GM19455 (cell line): ENCODE results near the gene TSPAN3.

Source experiments
- ATAC-seq: cut with Tn5 transposase; IDR thresholded peaks from one replicate; pipeline ENCODE4 v1.9.1; 2021; ENCODE audit not compliant: unreplicated experiment

The TSPAN3 gene

DNA sequence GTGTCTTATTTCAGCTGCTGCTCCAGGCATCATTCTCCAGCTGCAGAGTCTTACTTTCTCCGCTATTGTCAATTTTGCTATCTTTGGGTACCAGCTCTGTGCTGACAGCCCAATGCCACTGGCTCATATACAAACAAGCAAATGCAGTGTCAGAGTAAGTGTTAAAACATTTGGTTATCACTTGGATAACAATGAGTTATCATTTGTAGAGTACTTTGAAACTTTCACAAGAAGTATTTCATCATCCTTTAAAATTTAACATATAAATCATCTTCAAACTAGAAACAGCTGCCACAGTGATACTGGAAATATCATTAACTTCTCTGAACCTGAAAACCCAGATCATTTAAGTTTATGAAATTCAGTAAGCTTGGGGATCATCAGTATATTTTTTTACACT is 13.8 kb downstream of the TSPAN3 start:
- no peak for ATAC-seq

DNA sequence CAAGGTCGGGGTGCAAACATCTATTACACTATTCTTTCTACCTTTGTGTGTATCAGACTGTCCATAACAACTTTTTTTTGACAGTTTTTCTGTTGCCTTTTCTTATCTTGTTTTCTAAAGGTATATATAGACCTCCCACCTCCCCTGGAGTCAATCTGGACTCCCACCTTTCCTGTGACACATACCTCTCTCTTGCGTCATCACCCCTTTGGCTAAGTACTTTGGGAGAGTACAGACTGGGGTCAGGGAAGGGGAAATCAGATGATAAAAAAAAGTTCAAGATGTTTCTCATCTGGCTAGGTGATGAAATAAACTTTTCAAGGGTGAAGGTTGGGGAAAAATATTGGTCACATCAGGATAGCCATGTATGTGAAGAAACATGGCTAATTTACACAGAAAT is 17.2 kb downstream of the TSPAN3 start:
- no peak for ATAC-seq

DNA sequence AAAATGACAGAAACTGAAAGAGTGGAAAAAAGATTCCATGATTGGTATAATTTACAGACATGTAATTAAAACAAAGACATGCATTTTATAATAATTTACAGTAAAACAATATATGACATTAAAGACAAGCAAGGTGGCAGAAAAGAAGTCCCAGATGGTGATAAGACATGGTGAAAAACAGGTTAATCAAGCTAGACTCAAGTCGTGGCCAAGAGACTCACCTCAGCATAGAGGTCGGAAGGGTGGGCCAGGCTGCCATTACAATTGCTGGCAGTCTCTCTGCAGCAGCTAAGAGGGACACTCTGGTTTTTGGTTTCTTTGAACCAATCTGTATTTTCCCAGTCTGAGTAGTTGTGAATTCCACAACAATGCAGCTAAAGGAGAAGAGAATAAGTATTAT is 18.4 kb downstream of the TSPAN3 start:
- no peak for ATAC-seq

DNA sequence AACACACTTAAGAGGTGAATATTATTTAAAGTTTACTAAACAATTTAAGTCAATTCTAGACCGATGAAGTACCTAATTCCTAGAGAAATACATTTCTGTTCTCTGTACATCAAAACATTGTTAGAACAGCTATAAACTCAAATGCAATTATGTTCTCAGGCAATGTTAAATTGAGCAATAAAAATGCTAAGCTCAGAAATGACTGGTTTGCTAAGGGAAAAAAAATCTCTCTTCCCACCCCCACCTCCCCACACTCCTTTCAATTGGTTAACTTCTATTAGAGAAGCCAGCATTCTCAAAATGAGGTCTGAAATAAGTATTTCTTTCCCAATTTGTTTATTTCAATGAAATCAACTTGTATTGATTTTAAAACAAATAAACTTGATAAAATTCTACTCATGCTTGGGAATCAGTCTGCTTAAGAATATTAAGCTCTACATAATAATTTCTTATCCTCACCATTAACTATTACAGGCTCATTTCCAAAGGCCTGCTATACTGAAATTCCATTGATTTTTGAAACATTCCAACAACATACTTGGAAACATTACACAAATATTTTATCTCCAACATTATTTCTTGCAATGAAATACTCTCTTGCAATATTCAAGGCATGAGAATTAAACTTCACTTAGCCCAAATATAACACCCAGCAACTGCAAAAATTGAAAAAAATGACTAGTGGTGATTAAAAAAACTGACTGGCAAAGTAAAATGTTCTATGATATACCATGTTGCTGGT is 22.6 kb downstream of the TSPAN3 start:
- ATAC-seq: no peak

DNA sequence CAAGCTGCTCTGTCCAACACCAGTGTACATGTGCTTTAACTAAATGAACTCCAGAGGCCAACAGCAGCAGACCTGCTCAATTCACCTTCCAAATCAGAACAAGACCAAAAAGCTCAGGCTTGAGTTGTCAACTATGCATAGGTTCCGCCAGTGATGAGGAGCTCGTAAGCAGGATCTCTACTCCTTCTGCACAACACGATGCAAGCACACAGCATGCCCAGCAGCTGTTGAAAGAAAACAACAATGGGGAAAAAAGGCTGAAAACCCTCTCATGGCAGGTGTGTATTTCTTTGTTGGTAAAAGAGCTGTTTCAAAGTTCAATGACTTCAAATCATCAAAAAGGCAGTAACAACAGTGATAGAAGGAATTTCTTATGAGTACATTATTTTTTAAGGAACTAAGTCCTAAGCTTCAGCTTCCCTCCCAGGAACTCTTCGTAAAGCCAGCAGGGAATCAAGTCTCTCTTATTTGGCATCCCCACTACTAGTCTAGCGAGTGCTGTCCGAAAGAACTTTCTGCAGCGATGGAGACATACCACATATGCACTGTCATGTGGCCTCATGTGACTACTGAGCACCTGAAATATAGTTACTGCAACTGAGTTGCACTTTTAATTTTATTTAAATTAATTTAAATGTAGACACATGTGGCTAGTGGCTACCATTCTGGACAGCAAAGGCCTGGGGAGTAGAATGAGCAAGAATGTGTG is 24.1 kb downstream of the TSPAN3 start:
- ATAC-seq: no peak

DNA sequence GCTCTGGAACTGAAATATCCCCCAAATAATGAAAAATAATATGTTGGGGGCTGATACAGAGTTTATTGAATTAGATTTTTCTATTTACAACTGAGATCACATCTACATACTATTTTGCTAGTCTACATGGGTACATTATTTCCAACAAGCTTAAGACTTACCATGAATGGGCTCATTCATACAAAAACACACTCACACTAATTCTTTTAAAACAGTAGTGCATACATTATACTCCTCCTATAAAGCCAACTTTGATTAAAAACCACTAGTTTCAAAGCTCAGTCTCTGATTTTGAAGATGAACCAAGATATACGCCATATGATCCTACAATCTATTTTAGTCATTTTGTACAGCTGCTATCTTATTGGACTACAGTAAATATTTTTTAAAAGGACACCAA is 24.9 kb downstream of the TSPAN3 start:
- ATAC-seq: no peak

DNA sequence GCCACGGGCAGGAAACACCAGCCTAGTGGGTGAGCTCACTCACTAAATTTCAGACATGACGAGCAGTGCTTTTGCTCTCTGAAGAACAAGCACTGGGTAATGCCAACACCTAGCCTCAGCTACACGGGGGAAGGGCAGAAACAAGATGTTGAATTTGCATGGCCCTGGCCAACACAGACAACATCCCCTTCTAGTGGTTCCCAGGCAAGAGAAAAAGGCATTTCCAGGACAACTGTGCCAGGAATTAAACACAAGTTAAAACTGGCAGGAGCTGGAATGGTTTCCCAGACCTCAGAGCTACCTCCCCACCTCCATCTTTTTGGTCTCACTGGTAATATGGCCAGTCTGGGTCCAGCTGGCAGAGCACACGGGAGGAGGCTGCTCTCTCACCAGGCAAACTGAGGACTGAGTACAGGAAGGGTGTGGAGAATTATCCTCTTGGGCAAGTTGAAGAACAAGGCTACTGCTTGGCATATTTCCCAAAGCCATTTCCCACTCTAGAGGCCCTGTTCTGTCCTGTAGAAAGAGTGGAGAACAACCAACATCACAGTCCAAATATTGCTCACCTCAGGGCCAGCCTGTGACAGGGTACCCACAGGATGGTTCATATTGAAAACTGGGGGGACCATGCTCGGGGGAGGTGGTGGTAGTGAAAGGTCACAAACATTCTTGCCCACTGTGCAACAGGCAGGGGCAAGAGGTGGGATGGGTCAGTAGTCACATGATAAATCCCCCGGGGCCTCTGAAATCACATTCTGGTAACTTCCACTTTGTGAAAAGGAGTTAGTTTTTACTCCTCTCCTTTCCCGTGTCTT is 26.5 kb downstream of the TSPAN3 start:
- no peak for ATAC-seq

DNA sequence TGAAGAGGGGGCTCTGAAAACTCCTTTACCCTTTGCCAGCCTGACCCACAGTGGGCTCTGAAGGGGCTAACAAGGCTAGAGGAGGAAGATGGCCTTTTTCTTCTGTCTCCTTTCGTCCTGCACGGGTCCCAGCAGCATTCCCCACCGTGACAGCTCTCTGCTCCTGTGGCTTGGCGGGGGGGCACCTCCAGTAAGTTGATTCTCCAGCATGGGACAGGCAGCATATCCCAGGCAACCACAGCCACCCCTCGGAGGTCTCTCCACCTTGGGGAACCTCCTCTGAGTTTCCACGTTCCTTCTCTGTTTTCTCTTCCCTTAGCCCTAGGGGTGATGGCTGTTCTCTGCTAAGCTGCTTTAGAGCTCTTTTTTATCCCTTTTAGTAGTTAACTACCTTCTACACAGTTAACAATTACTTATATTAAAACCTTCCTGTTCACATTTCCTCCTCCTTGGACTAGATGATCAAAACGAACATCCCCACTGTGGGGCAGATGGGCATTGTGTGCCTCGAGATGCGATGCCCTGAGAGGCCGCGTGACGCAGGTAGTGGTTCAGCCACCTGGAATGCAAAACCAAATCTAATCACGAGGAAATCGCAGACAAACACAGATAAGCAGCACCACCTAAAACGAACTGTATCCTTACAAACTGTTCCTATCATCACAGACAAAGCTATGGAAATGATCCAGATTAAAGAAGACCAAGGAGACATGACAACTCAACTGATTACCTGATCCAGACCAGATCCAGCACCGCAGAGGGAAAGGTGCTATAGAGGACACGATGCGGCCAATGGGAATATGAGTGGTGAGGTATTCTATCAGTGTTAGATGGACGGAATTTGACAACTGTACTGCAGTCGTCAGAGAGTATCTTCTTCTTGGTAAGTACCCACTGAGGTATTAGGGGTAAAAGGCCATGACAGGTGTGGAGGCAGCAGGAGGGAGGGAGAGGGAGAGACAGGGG is 27.7 kb downstream of the TSPAN3 start:
- ATAC-seq: no peak

DNA sequence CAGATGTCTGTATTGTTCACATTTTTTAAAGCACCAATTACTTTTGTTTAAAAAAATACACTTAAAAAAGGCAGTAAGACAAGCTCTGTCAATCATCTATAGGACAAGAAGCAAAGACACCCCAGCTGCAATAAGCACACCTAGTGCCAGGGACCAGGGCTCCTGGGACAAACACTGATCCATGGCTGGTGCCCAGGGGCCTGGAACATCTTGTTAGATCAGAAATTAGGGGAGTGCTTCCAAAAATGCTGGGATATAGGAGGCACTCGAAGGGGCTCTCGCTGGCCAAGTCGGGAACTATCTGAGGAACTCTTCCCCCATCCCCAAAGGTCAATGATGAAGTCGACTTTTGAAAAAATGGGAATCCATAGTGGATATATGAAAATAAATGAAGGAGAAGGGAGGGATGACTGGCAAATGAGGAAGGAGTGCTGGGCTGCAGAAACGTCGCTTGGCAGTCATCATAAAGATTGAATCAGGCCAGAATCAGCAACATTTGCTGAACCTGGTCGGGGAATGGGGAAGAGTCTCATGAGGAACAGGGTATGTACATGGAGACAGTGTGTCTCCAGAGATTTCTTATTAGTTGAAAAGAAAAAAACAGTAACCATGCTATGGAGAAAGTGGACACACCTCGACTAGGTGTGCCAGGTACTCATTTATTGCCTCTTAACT is 28.5 kb downstream of the TSPAN3 start:
- ATAC-seq: no peak

DNA sequence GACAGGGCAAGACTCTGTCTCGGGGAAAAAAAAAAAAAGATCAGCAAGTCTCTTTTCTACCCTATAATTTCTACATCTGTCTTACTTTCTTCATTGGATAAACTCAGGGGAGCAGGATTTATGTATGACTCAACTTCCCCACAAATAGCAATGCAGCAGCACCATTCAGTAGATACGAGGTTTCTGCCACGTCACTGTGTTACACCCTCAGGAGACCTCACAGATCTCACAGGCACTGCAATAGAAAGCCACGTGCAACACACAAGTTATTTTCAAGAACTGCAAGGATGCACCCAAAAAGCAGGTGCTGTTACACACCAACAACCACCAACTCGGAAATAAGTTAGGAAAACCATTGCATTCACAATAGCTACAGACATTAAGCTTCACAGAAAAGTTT is 30.2 kb downstream of the TSPAN3 start:
- ATAC-seq: no peak

DNA sequence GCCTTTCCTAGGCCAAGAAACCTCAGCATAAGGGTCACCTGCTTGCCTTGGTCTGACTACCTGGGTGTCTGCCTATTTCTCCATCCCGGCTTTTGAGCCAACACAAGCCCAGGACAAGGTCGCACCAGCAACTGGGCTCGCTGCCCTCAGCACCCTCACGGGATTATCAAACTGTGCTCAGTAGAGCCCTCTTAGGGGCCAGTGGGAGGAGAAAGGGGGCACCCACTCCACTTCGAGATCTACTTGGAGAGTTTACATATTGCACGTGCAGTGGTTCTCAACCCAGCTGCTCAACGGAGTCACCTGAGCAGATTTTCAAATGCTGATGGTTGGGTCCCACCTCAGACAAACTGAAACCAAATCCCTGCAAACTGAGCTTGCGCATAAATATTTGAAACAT is 31.1 kb downstream of the TSPAN3 start:
- no peak for ATAC-seq

DNA sequence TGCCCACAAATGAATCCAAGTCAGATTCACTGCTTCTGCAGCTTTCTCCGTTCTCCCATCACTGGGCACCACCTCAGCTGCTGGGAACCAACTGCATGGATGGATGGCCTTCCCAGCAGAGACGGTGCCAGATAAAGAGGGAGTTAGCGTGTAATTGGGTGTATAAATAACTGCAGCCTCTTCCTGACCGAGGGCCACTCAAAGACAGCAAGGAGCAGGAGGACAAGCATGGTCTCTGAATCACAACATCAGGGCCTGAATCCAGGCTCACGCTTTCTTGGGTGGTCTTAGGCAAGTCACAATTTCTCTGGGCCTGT is 31.7 kb downstream of the TSPAN3 start:
- ATAC-seq: no peak

DNA sequence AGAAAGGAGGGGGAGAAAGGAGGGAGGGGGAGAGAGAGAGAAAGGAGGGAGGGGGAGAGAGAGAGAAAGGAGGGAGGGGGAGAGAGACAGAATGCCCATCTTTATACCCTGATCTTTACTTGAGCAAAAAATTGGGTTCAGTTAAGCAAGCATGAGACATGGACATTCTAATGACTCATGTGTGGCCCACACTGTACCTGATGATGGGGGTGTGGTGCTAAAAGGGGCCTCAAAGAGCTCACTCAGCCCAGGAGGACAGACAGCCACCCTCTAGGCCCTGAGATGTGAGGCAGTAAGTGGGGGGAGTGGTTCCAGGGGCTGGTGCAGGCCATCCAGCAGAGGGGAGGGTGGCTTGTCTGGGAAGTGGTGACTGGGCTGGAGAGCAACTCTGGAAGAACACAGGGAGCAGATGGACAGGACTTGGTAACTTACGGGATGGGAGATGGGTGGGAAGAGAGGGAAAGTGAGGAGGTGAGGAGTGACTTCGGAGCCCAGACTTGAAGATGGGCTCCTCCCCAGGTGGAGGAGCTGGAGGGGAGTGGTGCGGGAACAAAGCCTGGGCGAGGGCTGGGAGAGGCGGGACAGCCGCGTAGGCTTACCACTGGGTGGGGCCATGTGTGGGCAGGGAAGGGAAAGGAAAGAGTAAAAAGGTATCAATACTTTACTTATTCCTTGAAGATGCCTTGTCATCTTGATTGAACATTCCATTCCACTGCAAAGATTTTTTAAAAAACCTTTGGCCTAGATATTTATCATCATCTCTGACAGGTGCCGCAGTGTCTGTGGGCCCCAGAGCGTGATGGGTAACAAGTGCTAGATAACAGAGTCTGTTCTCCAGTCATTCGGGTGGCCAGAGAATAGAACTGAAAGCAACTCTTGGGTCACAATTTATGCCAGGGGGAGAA is 32.3 kb downstream of the TSPAN3 start:
- ATAC-seq: no peak

DNA sequence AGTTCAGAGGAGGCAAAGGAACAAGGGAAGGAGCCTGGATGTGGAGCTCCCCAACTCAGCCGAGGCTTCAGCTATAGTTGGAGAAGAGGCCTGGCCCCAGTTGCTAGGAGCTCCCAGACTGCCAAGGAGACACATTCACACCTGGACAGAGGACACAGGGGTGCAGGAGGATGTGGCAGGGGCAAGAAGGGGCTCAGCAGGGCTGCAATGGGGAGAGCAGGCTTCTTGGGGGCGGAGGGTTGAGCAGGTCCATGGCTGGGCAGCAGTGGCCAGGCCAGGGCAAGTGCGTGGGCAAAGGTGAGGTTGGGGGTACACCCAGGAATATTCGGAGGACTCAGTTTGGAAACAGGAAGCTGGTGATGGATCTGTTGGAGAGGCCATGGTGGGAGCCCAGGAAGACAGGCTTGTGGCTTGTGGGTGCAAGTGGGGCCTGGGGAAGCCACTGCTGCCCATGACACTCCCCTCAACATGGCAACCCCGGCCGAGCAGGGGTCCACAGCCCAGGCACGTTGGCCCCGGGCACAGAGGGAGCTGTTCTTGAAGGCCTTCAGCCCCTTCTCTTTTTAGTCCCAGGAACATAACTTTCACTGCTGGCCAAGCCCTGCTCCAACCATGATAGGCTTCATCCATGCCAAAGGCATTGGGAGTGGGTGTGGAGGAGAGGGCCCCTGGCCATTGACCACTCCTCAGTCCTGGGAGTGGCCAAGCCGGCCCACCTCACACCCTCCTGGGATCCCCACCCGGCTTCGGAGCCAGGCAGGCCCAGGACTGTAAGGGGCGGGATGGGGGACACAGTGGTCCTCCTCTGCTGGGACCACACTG is 33.3 kb downstream of the TSPAN3 start:
- no peak for ATAC-seq

DNA sequence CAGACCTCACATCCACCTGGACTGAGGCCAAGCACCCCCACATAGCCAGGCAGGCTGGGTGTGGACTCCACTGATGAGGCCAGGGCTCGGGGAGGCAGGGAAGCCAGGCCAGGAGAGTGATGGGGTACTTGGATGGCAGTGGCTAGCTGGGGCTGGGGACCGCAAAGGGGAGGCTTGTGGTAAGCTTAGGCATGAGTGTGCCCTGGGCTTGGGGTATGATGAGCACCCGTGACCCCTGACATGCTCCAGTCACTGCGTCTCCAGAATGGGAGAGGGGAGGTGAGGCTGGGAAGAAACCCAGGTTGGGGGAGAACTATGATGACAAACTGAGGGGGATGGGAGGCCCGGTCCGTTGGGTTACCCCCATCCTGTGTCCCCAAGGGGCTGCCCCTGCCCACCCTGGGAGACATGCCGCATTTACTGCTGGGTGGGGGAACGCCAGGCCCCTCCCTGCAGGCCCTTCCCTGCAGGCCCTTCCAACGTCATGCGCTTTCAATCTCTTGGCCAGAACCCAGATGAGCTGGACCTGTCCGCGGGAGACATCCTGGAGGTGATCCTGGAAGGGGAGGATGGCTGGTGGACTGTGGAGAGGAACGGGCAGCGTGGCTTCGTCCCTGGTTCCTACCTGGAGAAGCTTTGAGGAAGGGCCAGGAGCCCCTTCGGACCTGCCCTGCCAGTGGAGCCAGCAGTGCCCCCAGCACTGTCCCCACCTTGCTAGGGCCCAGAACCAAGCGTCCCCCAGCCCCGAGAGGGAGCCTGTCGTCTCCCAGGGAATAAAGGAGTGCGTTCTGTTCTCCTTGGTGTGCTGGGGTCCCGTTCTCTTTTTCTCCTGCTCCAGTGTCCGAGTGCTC is 34.1 kb downstream of the TSPAN3 start:
- no peak for ATAC-seq

DNA sequence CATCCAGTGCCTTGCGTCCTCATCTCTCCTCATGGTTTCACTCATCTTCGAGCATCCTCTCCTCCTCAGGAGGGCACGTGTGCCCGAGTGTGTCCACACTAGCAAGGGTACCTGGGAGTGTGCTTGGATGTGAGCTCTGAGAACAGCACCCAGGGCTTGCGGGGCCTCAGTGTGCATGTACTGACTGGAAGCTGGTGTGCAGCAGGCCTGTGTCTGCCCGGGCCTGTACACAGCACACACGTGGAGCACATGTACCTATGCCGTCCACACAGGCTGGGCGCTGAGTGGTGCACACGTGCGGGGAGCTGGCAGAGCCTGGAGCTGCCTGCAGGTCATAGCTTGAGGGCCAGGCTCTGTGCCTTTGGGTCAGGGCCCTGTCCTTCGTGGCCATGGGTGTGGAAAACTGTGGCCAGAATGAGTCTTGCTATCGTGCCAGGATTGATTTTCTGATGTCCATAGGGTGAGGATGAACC is 34.9 kb downstream of the TSPAN3 start:
- no peak for ATAC-seq

DNA sequence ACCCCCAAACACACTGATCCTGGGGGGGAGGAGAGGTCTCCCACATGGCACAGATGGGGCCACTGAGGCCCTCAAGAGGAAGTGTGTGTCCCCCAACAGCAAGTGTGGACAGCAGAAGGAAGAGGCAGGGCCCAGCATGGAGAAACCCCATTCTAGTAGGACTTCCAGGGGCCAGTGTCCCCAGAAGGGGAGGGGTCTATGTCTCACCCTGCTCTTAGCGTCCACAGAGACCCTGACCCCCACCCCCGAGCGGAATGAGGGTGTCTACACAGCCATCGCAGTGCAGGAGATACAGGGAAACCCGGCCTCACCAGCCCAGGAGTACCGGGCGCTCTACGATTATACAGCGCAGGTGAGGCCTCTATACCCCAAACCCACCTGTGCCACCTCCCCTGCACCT is 35.3 kb downstream of the TSPAN3 start:
- ATAC-seq: no peak
